Erythroblast (primary cell): ENCODE data around the gene GTF2F2.

Experiments used
- GATA1 ChIP-seq: IDR thresholded peaks from 2 replicates; pipeline ENCODE4 v1.6.1; 2011; ENCODE audit warnings: low read depth, mild to moderate bottlenecking, control low read depth, low read length, moderate library complexity
- POLR2A ChIP-seq: IDR thresholded peaks from 2 replicates; pipeline ENCODE4 v1.6.1; 2011; ENCODE audit warnings: mild to moderate bottlenecking, low read length

DNA sequence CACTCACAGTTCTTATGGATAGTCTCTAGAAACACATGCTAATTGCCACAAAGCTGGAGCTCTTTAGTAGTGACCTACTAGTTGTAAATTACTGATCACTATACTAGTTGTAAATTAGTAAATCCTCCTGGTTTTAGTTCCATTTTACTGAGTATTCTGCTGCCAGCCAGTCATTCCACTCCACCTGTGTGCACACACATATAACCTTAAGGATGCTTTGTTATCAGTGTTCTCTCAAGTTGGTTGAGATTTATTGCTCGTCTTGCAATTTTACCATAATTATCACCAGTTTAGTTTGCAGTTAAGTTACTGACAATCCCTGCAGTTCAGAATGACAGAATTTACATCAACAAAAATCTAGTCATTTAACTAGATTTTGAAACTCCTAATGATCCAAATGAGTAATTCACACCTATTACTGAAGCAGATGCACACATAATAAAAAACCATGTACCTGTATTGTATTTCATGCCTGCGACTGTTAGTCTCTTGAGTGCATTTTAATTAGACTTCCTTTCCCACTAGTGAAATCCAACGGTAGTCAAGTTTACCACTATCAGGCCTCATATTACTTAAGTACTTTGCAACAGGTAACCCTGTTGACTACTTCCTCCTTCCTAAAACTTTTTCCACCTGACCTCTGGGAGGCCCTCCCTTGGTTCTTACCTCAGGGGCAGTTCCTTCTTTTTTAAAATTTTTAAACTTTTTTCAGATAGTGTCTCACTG, 213.1 kb downstream of the GTF2F2 start:
- no peak for TF ChIP-seq POLR2A
- no peak for TF ChIP-seq GATA1
